ENCODE results near the gene KLHL21.
"Not testable (repeated sequence)": the region's sequence is repeated elsewhere in the genome, so short reads cannot be mapped to it uniquely, and the experiment has no call there.

The KLHL21 gene

DNA sequence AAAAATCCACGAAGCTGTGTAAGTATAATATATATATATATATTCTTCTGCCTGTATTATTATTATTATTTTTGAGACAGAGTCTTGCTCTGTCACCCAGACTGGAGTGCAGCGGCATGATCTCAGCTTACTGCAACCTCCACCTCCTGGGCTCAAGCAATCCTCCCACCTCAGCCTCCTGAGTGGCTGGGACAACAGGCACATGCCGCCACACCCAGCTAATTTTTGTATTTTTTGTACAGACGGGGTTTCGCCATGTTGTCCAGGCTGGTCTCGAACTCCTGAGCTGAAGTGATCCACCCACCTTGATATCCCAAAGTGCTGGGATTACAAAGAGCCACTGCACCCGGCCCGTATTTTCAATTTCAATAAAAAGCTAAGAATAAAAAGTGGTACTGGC is 2.7 kb downstream of the KLHL21 start:
- not testable (repeated sequence) for DNase-seq (ENCODE audit: low read depth in 1 of 2, low spot score in 1 of 2)

DNA sequence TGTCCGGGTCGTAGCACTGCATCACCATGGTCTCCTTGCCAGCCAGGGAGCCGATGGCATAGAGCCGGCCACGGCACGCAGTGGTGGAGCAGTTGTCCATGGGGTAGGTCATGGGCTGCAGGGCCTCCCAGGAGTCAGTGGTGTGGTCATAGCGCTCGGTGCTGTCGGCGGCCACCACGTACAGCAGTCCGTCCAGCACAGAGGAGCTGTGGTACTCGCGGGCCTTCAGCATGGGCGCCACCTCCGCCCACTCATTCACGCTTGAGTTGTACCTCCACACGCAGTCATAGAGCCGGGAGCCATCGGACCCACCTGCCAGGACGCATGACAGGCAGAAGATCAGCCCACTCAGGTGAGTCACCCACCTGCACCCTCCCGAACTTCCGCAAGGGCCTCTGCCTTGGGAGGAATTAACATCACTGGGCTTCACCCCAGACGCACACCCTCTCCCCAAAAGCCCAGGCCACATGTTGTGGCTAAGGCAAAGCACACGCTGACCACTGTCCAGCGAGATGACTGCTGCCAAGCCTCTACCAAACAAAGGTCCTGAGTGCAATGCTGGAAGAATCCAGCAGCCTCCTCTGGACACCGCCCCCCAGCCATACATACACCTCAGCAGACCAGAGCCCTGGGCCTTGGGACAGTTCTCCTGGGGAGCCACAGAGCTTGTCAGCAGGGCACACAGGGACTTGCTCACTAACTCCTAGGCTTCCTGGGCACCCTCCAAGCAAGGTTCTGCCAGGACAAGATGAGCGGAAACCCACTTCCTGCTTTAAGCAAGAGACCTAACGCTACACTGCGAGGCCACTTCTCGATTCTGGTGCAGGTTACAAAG is 3.3 kb downstream of the KLHL21 start:
- no peak for DNase-seq (ENCODE audit: low read depth in 1 of 2, low spot score in 1 of 2)

DNA sequence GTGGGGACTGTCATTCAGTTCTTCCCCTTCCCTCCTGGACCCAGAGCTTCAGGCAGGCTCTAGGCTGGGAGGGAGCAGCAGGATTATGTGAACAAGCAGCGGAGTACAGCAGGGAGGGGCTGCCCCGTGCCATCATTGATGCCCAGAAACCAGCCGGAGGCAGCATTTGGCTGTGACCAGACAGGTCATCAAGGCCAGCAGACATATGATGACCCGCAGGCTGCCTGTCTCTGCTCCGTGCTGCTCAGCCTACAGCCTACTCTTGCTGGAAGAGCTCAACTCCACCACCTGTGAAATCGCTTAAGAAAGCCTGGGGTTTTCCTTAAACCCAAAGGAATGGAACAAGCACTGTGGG is 4.9 kb downstream of the KLHL21 start:
- no peak for DNase-seq (ENCODE audit: low read depth in 1 of 2, low spot score in 1 of 2)

DNA sequence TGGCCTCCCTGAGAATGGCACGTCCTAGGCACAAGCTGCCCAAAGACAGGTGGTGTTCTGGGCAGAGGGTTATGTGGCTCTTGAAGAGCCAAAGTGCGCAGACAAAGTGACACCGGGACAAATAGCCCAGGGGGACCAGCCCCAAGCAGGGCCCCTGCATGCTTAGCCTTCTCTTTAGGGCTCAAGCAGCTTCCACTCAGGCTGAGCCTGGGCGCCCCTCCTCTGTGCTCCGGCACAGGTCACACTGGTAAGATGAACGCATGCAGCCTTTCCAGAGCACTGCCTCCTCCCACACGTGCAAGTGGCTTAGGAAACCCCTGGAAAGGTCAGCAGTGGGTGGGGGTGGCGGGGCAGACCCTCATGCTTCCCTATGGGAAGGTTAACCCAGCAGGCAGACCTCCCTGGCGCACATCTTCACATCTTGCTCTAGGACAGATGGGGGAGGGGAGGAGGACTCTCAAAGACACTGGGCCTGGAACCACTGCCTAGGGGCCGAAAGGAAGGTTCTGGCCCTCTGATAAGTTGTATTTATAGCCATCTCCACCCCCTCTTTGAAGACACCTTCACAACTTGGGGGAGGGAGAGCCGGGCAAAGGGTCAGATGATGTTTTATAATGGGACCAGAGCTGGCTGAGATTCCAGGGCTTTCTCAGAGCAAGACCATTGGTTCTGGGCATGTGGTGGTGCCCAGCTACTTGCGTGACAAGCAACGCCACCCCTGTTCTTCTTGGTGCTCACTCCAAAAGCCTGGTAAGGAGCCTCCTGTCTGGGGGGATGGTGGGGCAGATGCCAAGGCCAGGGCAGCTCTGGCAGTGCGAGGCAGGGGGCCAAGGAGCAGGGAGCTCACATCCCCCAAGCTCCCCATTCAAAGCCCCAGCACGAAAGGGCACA is 5.5 kb downstream of the KLHL21 start:
- no peak for DNase-seq (ENCODE audit: low read depth in 1 of 2, low spot score in 1 of 2)

DNA sequence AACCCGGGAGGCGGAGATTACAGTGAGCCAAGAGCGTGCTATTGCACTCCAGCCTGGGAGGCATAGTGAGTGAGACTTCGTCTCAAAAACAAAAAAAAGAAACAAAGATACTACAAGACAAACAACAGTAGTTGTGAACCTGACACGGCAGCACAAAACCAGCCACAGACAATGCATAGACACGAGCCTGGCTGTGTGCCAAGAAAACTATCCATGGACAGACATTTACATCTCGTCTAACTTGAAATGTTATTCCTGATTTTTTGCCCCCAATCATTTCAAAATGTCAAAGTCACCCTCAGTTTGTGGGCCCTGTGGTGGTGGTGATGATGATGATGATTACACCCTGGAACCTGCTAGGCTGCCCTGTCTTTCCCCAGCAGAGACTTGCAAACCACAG is 6.3 kb downstream of the KLHL21 start:
- no peak for DNase-seq (ENCODE audit: low read depth in 1 of 2, low spot score in 1 of 2)

DNA sequence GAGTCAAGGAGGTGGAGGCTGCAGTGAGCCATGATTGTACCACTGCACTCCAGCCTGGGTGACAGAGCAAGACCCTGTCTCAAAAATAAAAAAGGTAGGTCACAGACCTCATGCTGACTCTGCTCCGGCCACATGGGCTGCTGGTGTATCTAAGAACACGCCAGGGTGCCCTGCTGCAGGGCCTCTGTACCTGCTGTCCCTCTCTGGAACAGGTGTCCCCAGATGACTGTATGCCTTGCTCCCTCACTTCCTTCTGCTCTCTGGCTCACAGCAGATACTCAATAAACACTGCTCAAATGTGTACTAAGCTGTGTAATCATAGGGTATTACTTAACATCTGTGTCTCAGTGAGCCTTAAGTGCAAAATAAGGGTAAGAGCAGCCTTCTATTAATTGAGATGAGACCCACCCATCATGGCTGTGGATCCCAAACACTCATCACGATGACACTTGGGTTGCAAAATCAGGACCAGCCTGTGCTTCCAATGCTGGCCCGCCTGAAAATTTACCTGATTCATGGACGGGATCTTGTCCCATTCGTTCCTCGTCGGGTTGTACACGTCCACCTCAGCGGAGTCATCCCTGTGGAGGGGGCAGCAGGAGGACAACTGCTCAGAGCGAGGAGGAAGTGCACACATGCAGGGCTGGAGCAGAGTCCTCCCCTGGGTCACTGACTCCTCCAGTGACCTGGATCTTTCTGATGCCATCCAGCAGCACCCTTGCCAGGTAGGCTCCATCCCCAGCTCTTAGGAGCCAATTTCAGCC is 7.5 kb downstream of the KLHL21 start:
- no peak for DNase-seq (ENCODE audit: low read depth in 1 of 2, low spot score in 1 of 2)

DNA sequence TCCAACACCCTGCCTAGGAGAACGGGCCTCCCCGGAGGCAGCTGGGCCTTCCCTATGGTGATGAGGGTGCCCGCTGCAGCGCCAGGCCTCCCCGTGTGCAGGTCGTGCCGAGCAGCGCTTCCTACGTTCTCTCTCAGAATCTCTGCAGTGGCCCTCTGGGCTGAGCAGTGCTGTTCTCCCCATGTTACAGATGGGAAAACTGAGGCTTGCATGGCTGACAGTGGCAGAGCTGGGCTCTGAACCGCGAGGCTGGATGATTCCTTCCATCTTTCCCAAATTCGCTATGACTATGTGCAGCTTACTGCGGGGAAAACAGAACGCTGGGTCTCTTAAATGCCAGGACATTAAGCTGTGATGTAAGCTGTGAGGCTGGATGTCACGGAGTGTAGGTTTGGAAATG is 8.9 kb downstream of the KLHL21 start:
- no peak for DNase-seq (ENCODE audit: low read depth in 1 of 2, low spot score in 1 of 2)

DNA sequence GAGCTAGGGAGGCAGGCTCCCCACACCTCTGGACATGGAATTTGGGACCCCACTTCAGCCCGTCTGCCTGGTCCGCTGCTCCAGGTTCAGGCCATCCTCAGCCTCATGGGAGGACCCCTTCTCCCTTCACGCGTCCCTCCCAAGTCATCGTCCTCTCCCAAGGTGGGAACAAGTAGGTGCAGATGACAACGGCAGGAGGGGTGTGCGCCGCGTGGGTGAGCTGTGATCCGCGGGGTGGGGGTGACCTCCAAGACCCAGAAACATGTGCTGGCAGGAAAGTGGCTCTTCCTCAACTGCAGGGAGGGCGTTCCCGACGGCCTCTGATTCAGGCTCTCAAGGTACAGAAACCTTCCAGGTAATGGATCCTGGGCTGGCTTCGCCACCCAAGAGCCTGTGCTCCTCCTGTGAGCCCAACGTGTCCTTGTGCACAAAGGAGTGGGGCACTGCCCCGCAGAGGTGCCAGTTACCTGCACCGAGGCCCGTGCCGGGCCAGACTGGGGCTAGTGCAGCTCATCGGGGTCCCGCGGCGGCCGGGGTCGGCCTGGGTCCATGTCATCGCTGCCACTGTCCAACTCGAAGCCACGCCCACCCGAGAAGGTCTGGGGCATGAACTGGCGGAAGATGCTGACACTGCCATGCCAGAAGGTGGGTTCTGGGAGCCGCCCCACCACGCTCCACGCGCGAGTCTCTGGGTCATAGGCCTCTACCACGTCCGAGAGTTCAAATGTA is 9.6 kb downstream of the KLHL21 start:
- no peak for DNase-seq (ENCODE audit: low read depth in 1 of 2, low spot score in 1 of 2)

DNA sequence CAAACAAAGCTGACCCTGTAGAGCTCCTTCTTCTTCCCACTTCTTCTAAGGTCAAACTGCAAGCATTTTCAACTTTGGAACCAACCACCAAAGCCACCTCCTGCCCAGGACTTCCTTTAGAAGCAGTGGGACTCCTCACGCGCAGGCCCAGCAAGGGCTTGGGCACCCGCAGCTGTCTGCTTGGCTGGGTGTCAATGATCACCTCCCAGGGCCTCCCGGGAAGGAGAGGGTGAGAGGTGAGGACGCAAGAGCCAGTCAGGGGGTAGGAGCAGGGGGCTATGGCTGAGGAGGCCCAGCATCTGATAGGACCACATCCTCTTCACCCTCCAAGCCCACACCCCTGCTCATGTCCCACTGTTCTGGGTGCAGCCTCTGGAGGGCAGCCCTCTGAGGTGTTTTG is 10.2 kb downstream of the KLHL21 start:
- no peak for DNase-seq (ENCODE audit: low read depth in 1 of 2, low spot score in 1 of 2)

DNA sequence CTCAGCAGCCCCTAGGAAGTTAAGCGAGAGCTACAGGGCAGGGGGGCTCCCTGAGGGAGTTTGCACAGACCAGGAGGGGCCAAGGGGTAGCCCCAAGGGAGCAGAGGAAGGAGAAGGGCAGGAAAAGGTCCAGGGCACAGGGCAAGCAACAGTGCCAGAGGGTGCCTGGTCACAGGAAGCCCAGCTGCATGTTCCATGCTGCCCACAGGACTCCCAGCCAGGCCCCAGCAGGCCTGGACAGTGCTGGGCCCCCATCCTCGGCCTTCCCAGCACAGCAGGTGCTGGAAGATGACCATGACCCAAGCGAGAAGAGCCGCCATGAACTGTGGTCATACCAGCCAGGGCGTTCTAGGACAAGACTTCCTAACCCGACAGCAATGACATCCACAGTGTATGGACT is 11.0 kb downstream of the KLHL21 start:
- DNase-seq (ENCODE audit: low read depth in 1 of 2, low spot score in 1 of 2), result no peak

DNA sequence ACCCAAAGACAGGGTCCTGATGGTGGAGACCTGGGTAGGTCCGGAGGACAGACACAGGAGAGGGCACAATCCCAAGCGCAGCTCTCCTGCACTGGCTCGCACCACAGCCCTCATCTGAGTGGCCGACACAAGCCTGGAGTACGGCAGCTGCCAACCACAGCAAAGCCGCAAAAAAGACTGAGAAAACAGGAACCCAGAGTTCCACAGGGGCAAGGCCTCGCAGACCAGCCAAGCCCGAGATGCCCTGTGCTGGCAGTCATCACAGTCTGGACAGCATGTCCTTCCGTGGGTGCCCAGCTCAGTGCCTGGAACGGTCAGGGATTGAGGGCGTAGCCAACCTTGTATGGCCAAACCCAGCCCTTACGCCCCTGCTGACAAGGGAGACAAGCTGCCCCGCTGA is 11.4 kb downstream of the KLHL21 start:
- no peak for DNase-seq (ENCODE audit: low read depth in 1 of 2, low spot score in 1 of 2)

DNA sequence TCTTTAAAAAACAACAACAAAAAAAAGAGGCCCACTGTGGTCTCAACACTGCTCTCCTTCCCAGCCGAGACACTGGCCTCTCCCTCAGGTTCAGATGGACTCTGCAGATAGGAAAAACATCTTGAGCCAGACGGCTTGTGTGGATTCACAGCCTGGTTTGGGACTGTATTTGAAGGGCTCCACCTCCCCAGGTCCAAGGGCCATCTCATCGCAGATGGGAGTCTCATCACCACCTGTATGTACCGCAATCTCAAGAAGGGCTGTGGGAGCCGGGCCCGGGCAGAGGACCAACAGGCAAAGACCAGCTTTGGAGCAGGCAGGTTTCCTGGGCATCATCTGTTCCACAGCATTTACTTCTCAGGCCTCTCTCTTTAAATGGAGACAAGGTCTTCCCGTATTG is 12.6 kb downstream of the KLHL21 start:
- DNase-seq (ENCODE audit: low read depth in 1 of 2, low spot score in 1 of 2), result no peak

DNA sequence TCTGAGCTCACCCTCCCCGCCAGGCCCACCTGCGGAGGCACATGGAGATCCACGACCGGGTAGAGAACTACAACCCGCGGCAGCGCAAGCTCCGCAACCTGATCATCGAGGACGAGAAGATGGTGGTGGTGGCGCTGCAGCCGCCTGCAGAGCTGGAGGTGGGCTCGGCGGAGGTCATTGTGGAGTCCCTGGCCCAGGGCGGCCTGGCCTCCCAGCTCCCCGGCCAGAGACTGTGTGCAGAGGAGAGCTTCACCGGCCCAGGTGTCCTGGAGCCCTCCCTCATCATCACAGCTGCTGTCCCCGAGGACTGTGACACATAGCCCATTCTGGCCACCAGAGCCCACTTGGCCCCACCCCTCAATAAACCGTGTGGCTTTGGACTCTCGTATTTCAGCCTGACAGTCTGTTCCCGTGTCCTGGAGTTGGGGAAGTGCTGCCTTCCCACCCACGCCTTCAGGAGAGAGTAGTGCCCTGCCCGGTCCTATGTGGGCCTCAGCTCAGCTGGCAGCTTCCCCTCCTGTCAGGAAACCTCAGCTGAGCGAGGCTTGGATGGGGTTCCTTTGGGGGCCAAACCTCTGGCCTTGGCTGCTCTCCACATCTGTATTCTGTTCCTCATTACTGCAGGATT is 13.7 kb downstream of the KLHL21 start:
- DNase-seq (ENCODE audit: low read depth in 1 of 2, low spot score in 1 of 2), result no peak

DNA sequence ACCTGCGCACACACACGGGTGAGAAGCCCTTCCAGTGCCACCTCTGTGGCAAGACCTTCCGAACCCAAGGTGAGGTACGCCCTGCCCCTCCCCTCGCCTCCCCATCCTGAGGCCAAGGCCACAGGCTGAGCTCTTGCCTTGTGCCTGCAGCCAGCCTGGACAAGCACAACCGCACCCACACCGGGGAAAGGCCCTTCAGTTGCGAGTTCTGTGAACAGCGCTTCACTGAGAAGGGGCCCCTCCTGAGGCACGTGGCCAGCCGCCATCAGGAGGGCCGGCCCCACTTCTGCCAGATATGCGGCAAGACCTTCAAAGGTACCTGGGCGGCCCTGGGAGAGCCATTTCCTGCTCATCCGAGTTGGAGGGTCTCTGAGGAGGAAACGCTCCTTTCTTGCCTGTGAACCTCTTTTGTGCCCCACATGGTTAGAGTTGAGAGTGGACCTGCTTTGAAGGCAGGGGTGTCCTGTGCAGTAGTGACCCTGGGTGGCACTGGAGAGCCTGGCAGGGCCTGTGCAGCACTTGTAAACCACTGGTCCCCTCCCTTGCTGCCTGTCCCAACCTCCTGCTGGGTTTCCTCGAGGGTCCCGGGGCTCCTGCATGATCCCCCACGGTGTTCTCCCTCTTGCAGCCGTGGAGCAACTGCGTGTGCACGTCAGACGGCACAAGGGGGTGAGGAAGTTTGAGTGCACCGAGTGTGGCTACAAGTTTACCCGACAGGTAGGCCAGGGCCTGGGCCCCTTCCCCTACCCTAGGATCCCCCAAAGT is 14.4 kb downstream of the KLHL21 start:
- no peak for DNase-seq (ENCODE audit: low read depth in 1 of 2, low spot score in 1 of 2)

DNA sequence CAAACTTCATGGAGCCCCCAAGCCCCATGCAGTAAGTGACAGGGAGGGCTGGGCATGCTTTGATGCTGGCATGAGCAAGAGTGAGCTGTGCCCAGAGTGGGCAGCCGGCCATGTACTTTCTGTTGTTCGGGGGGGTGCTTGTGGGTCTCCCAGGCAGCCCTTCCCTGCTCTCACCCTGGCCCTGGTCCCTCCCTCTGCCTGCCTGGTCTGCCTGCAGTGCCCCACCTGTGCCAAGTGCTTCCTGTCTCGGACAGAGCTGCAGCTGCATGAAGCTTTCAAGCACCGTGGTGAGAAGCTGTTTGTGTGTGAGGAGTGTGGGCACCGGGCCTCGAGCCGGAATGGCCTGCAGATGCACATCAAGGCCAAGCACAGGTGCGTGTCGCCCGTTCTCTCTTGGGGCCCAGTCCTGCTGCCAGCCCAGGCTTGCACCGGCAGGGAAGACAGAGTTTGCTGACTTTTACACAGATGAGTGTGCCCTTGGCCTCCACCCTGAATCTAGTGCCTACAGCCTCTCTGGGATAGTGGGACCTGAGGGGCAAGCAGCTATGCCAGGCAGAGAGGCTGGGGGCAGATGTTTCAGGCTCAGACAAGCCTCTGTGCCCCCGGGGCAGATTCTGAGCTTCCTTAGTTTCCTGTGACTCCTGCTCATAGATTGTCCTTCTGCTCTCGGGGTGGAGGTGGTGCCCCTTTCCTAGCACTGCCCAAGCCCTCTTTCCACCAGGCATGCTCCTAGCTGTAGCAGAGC is 15.2 kb downstream of the KLHL21 start:
- DNase-seq (ENCODE audit: low read depth in 1 of 2, low spot score in 1 of 2), result no peak

DNA sequence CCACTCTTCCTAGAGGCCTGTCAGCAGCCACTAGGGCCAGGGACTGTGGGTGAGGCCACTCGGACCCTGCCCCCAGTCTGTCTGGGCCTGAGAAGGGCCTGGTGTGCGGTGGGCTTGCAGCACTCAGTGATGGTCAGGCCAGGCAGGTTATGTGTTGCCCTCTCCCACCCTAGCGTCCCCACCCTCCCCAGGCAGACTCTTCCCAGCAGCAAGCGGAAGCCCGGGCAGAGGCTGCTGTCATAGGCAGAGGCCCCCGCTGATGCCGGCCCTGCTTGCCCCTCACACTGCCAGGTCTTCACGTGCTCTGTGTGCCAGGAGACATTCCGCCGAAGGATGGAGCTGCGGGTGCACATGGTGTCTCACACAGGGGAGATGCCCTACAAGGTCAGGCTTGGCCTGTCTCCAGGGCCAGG is 16.3 kb downstream of the KLHL21 start:
- no peak for DNase-seq (ENCODE audit: low read depth in 1 of 2, low spot score in 1 of 2)

DNA sequence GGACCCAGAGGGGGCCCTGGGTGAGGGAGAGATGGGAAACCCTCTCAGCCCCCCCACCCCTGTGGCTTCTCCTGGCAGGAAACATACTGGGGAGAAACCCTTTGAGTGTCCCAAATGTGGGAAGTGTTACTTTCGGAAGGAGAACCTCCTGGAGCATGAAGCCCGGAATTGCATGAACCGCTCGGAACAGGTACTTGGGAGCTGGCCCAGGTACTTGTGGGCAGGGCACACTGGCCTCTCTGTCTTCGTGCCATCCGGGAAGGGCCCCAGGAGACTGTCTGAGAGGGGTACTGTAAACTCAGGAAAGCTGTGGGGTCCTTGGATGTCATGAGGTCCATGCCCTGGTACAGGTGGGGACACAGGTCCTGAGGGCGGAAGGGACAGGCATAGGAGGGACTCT is 16.8 kb downstream of the KLHL21 start:
- DNase-seq (ENCODE audit: low read depth in 1 of 2, low spot score in 1 of 2), result no peak

DNA sequence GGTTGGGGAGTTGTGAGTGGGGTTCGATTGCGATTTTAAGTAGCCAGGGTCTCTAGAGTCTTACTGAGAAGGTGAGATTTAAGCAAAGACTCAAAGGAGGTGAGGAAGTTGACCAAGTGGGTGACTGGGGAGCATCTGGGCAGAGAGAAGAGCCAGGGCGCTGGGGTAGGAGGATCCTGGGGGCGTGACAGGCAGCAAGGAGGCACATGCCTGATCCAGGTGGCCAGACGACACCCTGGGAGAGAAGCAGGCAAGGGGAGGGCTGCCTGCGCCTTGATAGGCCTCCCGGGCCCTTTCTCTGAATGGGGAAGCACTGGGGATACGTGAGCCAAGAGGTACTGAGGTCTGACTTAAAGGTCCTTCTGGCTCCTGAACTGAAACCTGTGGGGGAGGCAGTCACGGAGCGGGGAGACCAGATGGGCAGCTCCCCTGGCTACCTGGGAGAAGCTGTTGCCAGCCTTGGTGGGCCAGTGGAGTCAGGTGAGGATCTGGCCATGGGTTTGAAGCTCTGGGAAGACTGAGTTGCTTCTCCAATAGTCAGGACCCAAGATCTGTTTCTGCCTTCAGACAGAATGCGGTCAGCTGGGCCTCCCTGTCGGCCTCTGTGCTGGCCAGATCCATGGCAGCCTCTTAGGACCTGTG is 17.5 kb downstream of the KLHL21 start:
- no peak for DNase-seq (ENCODE audit: low read depth in 1 of 2, low spot score in 1 of 2)

All from stimulated activated CD4-positive, alpha-beta T cell treated with anti-CD3 and anti-CD28 coated beads, Interleukin-15, amount 100 ng/mL, for 1 hour (primary cell).